Esophagus muscularis mucosa (tissue), 4 donors: ENCODE data around the gene FANCC.

ENCODE experiments used
- EP300 ChIP-seq: sonication (generic); formaldehyde crosslinking; IDR thresholded peaks from one replicate; pipeline ENCODE4 v1.6.1; 2017; ENCODE audit warnings: antibody characterized with exemption
- POLR2A ChIP-seq: fragments of 450-650 bp; IDR thresholded peaks from one replicate; pipeline ENCODE4 v1.6.1; 2017; ENCODE audit warnings: antibody characterized with exemption, moderate library complexity, mild to moderate bottlenecking, low read depth
- TF ChIP-seq, protein P1 (sequence below), 3 experiments: fragments of 200-600 bp in 2 of 3; fragments of 450-650 bp in 1 of 3; sonication (generic) in 2 of 3; IDR thresholded peaks; one replicate each; pipeline ENCODE4 v1.5.1; 2017 to 2019; ENCODE audit warnings: antibody characterized with exemption in 3 of 3, mild to moderate bottlenecking in 2 of 3, moderate library complexity in 1 of 3

DNA sequence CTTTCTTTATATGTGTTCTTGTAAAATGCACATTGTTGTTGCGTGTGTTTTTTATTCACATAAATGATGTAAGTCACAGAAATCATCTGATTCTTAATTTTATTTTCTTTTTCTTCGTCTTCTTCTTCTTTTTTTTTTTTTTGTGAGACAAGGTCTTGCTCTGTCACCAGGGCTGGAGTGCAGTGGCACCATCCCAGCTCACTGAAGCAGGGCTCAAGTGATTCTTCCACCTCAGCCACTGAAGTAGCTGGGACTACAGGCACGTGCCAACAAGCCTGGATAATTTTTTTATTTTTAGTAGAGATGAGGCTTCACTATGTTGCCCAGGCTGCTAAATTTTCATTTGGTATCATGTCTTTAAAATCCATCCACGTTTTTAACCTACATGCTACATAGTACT is 28.5 kb upstream of the FANCC start:
- TF ChIP-seq, protein P1, sequence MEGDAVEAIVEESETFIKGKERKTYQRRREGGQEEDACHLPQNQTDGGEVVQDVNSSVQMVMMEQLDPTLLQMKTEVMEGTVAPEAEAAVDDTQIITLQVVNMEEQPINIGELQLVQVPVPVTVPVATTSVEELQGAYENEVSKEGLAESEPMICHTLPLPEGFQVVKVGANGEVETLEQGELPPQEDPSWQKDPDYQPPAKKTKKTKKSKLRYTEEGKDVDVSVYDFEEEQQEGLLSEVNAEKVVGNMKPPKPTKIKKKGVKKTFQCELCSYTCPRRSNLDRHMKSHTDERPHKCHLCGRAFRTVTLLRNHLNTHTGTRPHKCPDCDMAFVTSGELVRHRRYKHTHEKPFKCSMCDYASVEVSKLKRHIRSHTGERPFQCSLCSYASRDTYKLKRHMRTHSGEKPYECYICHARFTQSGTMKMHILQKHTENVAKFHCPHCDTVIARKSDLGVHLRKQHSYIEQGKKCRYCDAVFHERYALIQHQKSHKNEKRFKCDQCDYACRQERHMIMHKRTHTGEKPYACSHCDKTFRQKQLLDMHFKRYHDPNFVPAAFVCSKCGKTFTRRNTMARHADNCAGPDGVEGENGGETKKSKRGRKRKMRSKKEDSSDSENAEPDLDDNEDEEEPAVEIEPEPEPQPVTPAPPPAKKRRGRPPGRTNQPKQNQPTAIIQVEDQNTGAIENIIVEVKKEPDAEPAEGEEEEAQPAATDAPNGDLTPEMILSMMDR (IDR thresholded peaks at IDR 0.05), result no peak
- TF ChIP-seq EP300 (no peak), POLR2A (no peak)
